HK-2 (cell line): ENCODE data around the gene PILRA.

Experiments
- DNase-seq: peaks from one replicate; pipeline ENCODE4 v3.0.0-alpha.2; 2018; ENCODE audit not compliant: unreplicated experiment

Gene PILRA

DNA sequence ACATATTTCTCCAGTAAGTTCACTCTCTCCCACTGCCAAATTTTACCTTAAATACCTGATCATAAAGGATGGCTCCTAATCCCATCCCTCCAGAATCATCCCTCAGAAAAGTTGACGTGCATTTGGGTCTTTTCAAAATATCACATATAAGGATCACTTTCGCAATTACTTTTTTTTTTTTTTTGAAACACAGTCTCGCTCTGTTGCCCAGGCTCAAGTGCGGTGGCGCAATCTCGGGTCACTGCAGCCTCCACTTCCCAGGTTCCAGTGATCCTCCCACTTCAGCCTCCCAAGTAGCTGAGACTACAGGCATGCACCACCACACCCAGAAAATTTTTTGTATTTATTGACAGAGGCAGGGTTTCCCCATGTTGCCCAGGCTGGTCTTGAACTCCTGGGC, 37.8 kb downstream of the PILRA start:
- no peak for DNase-seq

DNA sequence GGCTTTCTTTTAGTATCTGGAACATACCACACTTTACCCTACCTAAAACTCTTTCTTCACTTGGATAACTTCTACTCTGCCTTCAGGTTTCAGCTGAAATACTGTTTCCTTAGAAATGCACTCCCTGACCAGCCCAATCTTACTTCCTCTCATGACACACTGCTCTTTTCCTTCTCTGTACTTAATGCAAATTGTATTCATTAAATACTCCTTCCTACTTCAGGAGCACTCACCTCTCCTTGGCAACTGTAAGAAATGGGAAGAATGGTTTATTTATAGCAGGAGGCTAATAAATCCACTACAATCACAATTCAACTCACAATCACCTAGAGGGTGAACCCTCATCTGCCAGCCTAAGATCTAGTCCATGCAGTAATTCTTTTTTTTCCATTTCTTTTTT, 40.1 kb downstream of the PILRA start:
- DNase-seq: no peak

DNA sequence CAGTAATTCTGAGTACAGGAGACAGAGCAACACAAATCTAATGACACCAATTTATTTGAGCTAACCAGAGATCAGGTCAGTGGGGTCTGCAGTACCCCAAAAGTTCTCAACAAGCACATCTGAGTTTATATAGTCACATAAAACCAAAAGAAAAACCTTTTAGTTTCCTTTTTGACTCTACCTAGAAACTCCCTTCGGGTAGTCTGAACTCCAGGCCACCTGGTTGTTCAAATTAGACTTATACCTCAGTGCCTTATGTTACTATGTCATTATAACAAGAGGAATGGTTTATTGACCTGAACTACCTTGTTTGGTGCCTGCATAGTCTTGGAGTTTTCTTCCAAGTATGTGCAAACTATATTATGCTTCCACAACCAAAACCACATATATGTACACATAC, 40.6 kb downstream of the PILRA start:
- DNase-seq: no peak

DNA sequence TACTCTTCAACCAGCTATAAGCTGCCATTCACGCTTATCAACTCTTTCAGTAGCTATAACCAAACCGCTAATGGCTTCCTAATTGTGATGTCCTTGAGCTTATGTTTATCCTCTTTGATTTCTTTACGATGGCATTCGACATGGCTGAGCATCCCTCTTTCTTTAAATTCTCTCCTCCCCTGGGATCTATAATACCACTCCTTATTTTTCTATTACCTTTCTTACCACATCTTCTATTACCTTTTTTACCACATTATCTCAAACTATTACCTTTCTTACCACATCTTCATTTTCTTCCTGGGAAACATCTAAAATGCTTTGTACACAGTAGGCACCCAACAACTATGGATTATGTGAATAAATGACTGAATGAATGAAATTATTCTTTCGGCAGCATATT, 42.2 kb downstream of the PILRA start:
- DNase-seq: no peak

DNA sequence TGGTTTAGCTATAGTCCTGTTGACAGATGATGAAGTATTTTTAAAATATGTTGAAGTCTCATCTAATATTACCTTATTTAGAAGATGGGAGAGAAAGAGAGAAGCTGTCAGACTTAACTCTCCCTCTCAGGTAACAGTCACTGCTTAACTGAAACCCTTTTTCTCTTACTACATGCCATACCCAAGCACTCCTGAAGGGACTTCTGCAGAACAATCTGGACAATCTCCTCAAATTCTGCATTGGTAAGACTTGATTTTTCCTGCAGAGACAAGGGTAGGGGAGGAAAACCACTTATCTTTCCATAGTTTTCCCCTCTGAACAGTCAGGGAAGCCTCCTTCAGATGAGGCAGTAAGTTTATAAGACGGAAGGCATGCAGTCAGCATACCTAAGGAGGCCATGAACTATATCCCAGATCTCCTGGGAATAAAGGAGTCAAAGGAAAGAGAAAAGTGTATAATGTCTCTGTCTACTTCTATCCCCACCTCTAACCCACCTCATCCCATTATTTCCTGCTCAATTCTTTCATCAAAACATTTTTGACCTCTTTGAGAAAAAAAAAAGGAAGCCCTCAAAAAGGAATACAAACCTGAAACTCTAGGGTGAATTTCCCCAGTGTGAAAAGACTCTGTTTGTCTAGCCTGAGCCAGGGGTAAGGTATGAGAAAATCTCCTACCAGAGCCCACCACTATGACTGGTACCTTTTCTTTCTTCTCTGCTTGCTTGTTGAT, 45.8 kb downstream of the PILRA start:
- DNase-seq: no peak

DNA sequence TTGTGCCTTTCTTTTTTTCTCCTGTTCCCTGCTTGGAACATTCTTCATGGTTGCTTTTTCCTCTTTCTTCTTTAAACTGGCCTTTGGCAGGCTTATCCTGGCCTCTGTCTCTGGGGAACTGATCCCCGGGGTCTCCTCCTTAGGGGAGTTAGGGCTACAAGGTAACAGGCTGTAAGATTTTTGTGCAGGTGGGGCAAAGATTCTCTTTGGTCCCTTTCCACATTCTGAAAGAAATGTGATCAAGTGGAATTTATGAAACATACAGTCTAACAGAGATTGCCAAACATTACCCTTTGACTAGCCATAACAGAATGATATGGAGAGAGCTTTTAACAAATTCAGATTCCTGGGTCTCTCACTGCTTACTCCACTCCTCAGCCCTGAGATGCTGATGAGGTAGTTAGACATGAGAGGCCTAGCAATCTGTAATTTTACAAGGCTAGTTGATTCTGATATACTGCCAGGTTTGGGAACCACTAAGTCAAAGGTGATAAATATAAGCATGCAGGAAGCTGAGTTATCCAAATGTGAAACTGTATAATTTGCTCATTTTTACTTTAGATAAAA, 46.5 kb downstream of the PILRA start:
- no peak for DNase-seq

DNA sequence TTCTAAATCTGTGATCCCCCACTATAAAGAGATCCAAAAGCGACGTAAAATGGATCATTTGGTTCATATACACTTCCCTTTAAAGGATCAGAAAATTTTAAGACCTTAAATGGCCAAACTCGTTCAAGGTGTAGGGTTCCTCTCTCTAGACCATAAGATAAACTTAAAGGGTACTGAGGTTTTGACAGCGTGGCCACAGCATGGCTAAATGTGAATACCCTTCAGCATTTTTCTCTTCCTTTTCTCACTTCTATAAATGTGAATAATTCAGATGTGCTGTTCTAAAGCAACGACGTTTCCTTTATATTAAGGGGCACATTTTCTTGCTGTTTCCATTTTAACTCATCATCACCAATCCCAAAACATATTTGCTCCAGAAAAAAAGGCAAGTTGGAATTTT, 50.0 kb downstream of the PILRA start:
- DNase-seq: no peak

DNA sequence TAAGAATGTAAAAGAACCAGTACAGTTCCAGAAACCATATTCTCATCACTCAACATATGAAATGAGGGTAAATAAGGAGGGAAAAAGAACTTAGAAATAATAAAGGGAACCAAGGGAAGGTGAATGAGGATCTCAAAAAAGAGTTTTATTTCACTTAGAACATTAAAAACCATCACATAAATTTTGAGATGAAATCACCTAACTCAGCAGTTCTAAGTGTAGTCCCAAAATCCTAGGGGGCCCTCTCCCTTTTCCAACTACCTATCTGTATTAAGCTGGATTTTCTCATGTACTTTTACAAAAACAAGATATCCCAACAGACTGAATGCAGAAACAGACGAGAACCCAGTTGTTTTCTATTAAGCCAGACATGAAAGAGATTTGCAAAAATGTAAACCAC, 52.1 kb downstream of the PILRA start:
- DNase-seq: no peak

DNA sequence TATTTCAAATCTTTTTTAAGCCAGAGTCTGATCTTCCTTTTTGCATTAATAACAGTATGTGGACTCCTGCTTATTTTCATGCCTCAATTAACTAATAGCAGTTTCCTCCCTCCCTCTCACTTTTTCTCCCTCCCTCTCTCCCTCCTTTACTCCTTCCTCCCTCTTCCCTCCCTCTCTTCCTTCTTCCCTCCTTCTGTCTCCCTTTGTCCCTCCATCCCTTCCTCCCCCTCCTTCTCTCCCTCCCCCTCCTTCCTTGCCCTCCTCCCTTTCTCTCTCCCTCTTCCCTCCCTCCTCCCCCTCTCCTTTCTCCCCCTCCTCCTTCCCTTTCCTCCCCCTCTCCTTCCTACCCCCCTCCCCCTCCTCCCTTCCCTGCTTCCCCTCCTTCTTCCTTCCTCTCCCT, 53.2 kb downstream of the PILRA start:
- no peak for DNase-seq

DNA sequence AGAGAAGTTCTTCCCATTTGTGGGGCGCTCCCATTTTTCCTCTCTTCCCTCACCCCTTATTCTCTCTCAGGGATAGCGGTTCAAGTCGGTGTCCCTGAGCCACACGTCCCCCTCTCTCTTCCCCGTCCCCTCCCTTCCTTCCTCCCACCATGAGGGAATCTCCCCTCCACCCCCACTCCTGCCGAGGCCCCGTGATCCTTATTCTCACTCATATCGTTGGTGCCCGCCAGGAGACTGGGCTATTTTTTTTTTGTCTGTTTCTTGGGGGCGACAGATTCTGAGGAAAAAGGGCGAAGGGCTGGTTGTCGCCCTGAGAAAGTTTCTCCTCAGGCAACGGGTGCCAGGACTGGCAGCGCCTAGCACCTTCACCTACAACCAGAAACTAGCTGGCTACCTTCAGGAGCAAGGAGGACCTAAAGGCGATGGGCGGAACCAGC, 54.5 kb downstream of the PILRA start:
- DNase-seq: no peak

DNA sequence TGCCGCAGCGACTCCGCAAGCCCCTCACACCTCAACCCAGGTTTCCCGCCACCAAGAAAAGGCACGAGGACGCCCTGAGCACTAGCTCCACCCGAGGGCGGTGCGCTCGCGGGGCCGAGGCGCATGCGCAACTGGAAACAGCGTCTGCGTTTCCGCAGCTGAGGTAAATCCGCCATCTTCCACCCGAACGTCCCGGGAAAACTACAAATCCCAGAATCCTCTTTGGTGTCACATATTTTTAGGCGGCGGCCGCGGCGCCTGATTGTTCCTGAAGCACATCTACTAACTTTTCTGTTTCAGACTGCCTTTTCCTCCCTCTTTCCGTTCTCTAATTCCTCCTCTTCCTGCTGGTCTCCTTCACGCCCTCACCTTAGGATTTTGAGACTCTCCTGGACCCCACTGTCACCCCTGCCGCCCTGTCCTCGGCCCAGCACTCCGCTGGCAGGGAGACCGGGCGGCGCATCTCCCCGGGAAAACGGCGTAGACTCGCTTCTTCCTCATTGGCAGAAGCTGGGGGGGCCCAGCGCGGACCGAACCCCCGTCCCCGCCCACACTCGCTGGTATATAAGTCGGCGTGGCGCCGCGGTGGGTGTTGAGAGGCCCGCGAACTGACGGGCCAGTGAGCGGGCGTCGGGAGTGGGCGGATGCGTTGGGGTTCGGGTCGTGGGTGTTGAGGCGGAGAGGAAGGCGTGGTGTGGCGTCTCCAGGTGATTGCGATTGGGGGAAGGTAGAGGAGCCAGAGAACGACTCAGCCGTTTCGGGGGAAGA, 55.1 kb downstream of the PILRA start, which contains the start of gene ZCWPW1:
TSS of gene ZCWPW1 (minus strand) at position 505 of the 768 bp plus-strand sequence. CDS start 8,054 bp downstream, outside the sequence.
- DNase-seq: peak; percentile 96

DNA sequence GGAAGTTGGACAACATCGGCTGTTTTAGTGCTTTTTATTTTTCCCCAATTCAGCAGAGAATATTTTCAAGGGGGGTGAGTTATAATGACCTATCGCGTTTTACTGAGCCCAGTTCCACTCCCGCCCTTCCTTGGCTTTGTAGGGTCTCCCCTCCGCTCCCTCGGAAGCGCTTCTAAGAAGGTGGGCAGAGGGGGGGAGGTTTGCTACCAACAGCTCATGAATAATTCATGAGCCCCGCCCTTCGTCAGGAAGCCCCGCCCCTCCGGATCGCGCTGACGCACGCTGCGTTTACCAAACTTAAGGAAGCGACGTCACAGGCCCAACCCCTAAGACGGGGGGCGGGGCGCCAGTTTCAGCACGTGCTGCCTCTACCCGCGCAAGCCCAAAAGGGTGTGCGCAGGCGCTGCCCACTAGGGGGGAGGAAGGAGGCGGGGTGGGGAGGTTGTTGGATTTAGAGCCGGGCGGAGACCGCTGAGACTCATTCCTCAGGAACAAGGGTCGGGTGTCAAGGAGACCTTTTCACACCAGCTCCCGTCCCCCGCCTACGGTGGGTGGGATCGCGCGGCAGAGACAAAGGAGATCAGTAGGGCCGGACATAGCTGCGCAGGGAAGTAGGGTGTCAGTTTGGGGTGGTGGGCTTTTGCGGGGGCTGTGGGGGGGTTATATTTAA, 55.8 kb downstream of the PILRA start:
- DNase-seq: peak; percentile 100

DNA sequence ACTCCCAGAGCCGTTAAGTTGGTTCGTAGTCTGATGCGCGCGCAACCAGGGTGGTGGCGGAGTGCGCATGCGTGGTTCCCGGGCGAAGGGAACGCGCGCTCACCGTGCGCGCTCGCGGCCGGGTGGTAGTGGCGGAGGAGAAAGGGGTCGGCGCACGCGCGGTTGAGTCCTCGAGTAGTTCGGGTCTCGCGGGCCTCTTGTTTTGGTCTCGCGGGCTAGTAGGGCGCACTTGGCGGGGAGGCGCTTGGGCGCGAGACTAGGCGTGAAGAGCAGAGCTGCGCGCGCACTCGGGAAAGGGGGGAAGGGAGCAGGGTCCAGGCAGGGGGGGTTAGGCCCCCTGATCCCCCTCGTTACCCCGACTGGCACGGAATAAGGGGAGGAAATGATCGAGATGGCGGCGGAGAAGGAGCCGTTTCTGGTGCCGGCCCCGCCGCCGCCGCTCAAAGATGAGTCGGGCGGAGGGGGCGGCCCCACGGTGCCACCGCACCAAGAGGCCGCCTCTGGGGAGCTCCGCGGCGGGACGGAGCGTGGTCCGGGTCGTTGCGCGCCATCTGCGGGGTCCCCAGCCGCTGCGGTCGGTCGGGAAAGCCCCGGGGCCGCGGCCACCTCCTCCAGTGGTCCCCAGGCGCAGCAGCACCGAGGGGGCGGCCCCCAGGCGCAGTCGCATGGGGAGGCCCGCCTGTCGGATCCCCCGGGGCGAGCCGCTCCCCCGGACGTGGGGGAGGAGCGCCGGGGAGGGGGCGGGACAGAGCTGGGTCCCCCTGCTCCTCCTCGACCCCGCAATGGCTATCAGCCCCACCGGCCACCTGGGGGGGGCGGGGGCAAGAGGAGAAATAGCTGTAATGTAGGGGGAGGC, 56.6 kb downstream of the PILRA start, which contains the start of gene MEPCE:
TSS of gene MEPCE (plus strand) at position 195 of the 856 bp plus-strand sequence. CDS start at position 383, 188 bp downstream.
- DNase-seq: peak; percentile 95

DNA sequence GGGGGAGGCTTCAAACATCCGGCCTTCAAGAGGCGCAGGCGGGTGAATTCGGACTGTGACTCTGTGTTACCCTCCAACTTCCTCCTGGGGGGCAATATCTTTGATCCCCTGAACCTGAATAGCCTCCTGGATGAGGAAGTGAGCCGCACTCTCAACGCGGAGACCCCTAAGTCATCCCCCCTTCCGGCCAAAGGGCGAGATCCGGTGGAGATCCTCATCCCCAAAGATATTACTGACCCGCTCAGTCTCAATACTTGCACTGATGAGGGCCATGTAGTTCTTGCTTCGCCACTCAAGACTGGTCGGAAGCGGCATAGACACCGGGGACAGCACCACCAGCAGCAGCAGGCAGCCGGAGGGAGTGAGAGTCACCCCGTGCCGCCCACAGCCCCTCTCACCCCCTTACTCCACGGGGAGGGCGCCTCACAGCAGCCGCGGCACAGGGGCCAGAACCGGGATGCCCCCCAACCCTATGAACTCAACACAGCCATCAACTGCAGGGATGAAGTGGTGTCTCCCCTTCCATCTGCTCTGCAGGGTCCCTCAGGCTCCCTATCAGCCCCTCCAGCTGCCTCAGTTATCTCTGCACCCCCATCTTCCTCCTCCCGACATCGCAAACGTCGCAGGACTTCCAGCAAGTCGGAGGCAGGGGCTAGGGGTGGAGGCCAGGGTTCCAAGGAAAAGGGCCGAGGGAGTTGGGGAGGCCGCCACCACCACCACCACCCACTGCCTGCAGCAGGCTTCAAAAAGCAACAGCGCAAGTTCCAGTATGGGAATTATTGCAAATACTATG, 57.4 kb downstream of the PILRA start:
- DNase-seq: no peak

DNA sequence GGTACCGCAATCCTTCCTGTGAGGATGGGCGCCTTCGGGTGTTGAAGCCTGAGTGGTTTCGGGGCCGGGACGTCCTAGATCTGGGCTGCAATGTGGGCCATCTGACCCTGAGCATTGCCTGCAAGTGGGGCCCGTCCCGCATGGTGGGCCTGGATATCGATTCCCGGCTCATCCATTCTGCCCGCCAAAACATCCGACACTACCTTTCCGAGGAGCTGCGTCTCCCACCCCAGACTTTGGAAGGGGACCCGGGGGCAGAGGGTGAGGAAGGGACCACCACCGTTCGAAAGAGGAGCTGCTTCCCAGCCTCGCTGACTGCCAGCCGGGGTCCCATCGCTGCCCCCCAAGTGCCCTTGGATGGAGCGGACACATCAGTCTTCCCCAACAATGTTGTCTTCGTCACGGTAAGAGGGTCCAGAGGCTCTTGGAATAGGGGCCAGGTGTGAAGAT, 58.0 kb downstream of the PILRA start:
- no peak for DNase-seq

DNA sequence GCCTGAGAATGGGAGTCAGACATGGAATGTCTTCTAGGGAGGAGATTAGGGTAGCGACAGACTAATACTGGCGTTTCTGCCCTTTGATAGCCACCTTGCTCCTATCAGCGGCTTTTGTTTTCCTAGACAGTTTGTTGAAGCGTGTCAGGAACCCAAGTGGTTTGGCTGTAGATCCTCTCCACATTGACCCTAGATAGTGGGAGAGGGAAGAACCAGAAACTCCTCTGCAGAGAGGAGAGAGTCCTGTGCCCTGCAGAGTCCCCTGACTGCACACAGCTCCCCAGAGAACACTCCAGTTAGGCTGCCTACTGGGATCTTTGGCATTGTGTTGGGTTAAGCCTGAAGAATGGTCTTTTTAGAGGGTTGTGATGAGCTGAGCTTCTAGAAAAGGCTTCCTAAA, 58.8 kb downstream of the PILRA start:
- DNase-seq: no peak

DNA sequence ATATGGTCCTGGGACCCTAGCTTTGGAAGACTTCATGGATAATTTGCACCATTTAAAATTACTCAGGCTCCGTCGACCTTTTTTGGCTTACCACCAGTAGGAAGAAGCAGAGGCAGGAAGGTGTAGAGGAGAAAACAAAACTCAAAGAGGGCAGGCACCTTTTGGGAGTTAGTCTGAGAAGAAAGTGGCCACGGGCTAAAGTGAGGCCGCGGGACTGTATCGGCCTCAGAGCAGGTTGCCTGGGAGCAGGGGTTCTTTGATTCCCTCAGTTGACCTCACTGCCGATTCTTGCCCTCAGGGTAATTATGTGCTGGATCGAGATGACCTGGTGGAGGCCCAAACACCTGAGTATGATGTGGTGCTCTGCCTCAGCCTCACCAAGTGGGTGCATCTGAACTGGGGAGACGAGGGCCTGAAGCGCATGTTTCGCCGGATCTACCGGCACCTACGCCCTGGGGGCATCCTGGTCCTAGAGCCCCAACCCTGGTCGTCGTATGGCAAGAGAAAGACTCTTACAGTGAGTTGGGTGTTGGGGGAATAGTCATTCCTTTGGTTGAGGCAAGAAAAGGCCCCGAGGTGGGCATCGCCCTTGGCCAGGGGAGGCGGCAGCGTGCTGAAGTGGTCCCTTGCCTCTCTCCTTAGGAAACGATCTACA, 59.5 kb downstream of the PILRA start:
- no peak for DNase-seq

DNA sequence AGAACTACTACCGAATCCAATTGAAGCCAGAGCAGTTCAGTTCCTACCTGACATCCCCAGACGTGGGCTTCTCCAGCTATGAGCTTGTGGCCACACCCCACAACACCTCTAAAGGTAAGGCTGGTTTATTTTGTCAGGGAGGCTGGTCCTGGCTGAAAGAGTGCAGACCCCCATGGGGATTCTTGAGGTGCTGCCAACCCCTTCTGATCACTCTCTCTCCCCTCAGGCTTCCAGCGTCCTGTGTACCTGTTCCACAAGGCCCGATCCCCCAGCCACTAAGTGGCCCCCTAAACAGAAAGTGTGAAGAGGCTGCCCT, 59.9 kb downstream of the PILRA start:
- no peak for DNase-seq

DNA sequence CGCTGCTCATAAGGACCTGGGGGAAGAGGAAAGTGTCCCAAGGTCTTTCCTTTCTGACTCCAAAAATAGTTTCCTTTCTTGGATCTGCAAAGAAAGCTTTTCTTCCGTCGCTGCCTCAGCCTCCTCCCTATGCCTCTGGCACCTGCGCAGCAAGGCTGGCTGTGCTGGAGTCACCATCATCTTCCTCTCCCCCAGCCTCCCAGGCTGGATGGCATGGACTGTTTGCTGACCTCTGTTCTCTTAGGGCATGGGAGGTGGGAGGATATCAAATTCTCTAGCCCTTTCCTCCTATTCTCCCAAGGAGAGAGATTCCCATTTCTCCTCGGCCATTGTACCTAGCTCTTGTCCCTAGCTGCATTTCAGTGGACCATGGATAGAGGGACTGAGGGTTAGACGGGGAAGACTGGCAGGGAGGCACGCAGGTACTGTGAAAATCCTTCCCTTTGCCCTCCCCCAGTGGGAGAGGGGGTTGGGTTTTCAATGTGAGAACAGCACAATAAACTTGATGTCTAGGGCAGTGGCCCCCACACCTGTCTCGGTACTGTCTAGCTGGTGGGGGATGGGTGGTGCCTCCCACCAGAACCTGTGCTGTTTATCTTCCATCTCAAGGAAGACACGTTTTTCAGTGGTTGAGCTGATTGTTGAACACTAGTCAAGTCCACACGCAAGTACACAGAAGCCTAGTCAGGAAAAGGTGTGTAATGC, 60.5 kb downstream of the PILRA start:
- no peak for DNase-seq
